ENCODE data around the gene MMP10. TPM values are rescaled to one million over a fixed set of nuclear protein-coding genes. Genes with fewer than 3 reads are reported as not detected.

Gene MMP10
- polyA plus RNA-seq, 1 of the 3 experiments (the other 2 are of a cell fraction) = 1.4 TPM

DNA sequence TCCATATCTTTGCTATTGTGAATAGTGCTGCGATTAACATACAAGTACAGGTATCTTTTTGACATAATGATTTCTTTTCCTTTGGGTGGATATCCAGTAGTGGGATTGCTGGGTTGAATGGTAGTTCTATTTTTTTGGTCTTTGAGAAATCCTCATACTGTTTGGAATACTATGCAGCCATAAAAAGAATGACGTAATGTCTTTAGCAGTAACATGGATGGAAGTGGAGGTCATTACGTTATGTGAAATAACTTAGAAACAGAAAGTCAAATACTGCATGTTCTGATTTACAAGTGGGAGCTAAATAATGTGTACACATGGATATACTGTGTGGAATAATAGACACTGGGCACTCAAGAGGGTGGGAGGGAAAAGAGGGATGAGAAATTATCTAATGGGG lies 4.0 kb upstream of the MMP10 start (continued):
- TF ChIP-seq, protein P1, sequence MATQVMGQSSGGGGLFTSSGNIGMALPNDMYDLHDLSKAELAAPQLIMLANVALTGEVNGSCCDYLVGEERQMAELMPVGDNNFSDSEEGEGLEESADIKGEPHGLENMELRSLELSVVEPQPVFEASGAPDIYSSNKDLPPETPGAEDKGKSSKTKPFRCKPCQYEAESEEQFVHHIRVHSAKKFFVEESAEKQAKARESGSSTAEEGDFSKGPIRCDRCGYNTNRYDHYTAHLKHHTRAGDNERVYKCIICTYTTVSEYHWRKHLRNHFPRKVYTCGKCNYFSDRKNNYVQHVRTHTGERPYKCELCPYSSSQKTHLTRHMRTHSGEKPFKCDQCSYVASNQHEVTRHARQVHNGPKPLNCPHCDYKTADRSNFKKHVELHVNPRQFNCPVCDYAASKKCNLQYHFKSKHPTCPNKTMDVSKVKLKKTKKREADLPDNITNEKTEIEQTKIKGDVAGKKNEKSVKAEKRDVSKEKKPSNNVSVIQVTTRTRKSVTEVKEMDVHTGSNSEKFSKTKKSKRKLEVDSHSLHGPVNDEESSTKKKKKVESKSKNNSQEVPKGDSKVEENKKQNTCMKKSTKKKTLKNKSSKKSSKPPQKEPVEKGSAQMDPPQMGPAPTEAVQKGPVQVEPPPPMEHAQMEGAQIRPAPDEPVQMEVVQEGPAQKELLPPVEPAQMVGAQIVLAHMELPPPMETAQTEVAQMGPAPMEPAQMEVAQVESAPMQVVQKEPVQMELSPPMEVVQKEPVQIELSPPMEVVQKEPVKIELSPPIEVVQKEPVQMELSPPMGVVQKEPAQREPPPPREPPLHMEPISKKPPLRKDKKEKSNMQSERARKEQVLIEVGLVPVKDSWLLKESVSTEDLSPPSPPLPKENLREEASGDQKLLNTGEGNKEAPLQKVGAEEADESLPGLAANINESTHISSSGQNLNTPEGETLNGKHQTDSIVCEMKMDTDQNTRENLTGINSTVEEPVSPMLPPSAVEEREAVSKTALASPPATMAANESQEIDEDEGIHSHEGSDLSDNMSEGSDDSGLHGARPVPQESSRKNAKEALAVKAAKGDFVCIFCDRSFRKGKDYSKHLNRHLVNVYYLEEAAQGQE (IDR thresholded peaks at IDR 0.05; ENCODE audit: low read depth, low read length) = no peak
- TF ChIP-seq, protein P2, sequence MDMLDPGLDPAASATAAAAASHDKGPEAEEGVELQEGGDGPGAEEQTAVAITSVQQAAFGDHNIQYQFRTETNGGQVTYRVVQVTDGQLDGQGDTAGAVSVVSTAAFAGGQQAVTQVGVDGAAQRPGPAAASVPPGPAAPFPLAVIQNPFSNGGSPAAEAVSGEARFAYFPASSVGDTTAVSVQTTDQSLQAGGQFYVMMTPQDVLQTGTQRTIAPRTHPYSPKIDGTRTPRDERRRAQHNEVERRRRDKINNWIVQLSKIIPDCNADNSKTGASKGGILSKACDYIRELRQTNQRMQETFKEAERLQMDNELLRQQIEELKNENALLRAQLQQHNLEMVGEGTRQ (IDR thresholded peaks at IDR 0.05; ENCODE audit: borderline replicate concordance, low read depth, low read length) = no peak
- TF ChIP-seq FOXJ3 (CRISPR knock-in tag; IDR thresholded peaks at IDR 0.05) (no peak), SIN3A (IDR thresholded peaks at IDR 0.05; ENCODE audit: borderline replicate concordance, low read depth, low read length) (no peak), RFX5 (IDR thresholded peaks at IDR 0.05; ENCODE audit: low read length) (no peak), ELF1 (IDR thresholded peaks at IDR 0.05) (no peak), TCF12 (IDR thresholded peaks at IDR 0.05) (no peak), EP300 (IDR thresholded peaks at IDR 0.05; ENCODE audit: borderline replicate concordance in 1 of 2, low read depth in 1 of 2, low read length in 1 of 2) (no peak), FOSL2 (IDR thresholded peaks at IDR 0.05; ENCODE audit: borderline replicate concordance, low read depth) (no peak), NFIC (IDR thresholded peaks at IDR 0.05; ENCODE audit: borderline replicate concordance) (no peak)
- TF ChIP-seq, protein P3, sequence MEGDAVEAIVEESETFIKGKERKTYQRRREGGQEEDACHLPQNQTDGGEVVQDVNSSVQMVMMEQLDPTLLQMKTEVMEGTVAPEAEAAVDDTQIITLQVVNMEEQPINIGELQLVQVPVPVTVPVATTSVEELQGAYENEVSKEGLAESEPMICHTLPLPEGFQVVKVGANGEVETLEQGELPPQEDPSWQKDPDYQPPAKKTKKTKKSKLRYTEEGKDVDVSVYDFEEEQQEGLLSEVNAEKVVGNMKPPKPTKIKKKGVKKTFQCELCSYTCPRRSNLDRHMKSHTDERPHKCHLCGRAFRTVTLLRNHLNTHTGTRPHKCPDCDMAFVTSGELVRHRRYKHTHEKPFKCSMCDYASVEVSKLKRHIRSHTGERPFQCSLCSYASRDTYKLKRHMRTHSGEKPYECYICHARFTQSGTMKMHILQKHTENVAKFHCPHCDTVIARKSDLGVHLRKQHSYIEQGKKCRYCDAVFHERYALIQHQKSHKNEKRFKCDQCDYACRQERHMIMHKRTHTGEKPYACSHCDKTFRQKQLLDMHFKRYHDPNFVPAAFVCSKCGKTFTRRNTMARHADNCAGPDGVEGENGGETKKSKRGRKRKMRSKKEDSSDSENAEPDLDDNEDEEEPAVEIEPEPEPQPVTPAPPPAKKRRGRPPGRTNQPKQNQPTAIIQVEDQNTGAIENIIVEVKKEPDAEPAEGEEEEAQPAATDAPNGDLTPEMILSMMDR (IDR thresholded peaks at IDR 0.05) = no peak

DNA sequence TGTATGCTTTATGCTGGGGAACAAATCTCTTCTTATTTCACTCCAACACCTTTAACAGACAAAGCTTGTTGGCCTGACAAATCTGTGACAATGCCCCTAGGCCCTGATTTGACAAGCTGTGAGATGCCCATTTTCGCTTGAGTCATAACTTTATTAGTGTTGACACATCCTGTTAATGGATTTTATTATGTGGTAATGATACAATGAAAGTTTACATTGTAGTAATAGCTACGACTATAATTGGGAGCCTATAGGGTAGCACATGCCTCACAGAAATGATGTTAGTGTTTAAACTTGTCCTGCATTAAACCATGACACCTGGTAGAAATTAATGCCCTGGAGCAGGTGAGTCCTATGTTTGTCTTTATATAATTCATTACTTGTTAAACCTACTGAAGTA lies 3.3 kb upstream of the MMP10 start:
- no peaks in the 10 kb centered on the region for H3K9me2 ChIP-seq
- no peak overlapping the region for H3K9ac ChIP-seq
- no peaks in the 10 kb centered on the region for H3K9me3 ChIP-seq
- H3K79me2 ChIP-seq (ENCODE audit: insufficient read depth) = no peaks in the 10 kb centered on the region
- 51% methylated on average over 2 of the region's 2 CpGs for WGBS (ENCODE audit: low lambda C conversion rate)
- H3K4me3 ChIP-seq (ENCODE audit: low read depth in 2 of 2, low read length in 1 of 2) = no peak overlapping the region
- H3K36me3 ChIP-seq (replicated peaks in 1 of 2; ENCODE audit: control insufficient read depth in 1 of 2, insufficient read depth in 2 of 2, low read length in 1 of 2) = no peaks in the 10 kb centered on the region
- peaks cover 4% of the 10 kb centered on the region for H3F3A ChIP-seq (replicated peaks; ENCODE audit: insufficient read depth)
- no peak overlapping the region for H3K27ac ChIP-seq (ENCODE audit: low read depth in 2 of 2, low read length in 1 of 2)
- TF ChIP-seq FOSL2 (IDR thresholded peaks at IDR 0.05; ENCODE audit: borderline replicate concordance, low read depth) (no peak), RAD21 (IDR thresholded peaks at IDR 0.05; ENCODE audit: low read length) (no peak), GABPA (IDR thresholded peaks at IDR 0.05; ENCODE audit: low read depth) (no peak)
- TF ChIP-seq, protein P2 (IDR thresholded peaks at IDR 0.05; ENCODE audit: borderline replicate concordance, low read depth, low read length) = no peak
- no peak overlapping the region for H3K4me2 ChIP-seq
- peaks cover 0 to 10% of the 10 kb centered on the region in 2 experiments; a peak in 3 of 4 replicates for H3K4me1 ChIP-seq (ENCODE audit: control insufficient read depth in 1 of 2, insufficient read depth in 2 of 2, low read depth in 1 of 2, low read length in 1 of 2)
- ChIA-PET CTCF (interaction anchor here (1.4 kb wide), 1 partner anchor 24 kb away, joined by 5 read pairs; no protein-coding TSS in a partner anchor), POLR2A (no interaction called here)
- DNase-seq = no peak
- H2AFZ ChIP-seq (ENCODE audit: low read depth) = no peak overlapping the region
- H4K20me1 ChIP-seq (ENCODE audit: insufficient read depth) = no peaks in the 10 kb centered on the region
- H3K27me3 ChIP-seq (ENCODE audit: insufficient read depth) = no peaks in the 10 kb centered on the region

Measured in SK-N-SH (cell line).